Left renal cortex interstitium (tissue), 4 donors: ENCODE data around the gene PPP1R17. TPM values are rescaled to one million over a fixed set of nuclear protein-coding genes. Genes with fewer than 3 reads are reported as not detected.

Experiments
- DNase-seq, 4 donors: peaks; one replicate each; pipeline ENCODE4 v3.0.0-alpha.2; 2013; ENCODE audit warnings: low read depth in 4 of 4, low spot score in 2 of 4, missing footprints in 1 of 4
- polyA plus RNA-seq, 4 donors: library from polyadenylated mRNA; unstranded; fragments of 120-200 nt; gene quantifications; one replicate each; pipeline ENCODE4 v1.2.1, GENCODE V29; 2013; ENCODE audit not compliant: insufficient read length in 4 of 4

PPP1R17 gene
- polyA plus RNA-seq: not detected

GRCh38 chr7:31687024-31687748 is at the start of gene PPP1R17:
TSS of gene PPP1R17 (plus strand) at chr7:31687215. CDS start at chr7:31692442, 5,227 bp downstream.
- no peak for DNase-seq

DNA sequence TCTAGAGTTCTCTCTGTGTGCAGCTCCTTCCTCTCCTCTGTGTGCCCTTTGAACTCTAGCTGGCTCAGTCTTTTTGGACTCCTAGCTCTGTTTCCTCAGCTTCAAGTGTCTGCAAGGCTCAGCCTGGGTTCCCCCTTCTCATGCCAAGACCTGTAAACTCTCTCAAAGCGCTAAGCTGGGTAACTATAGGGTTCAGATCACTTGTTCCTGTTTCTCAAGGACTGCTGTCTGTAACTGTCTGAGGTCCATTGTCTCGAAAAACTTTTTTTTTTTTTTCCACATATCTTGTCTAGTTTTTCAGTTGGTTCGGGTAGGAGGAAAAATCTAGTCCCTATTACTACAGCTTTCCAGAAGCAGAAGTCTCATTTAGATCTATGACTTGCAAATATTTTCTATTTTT is 46.6 kb upstream of the PPP1R17 start:
- no peak for DNase-seq

DNA sequence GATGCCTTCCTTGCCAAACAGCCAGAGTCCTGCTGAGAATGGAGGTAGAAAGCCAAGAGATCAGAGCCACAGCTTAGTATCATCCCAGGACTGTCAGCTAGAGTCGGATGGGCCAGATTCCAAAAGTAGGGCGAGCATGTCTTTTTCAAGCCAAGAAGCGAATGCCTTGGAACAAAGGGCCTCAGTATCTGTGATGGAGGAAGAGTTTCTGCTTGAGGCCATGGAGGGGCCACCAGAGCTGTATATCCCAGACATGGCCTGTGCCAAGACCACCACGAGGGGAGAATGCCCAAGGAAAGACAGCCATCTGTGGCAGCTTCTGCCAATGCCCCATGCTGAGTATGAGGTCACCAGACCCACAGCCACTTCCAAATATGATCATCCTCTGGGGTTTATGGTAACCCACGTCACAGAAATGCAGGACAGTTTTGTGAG is 44.3 kb upstream of the PPP1R17 start:
- no peak for DNase-seq

- DNase-seq: no peak
These were observed 40.1 kb upstream of the PPP1R17 start for GRCh38 chr7:31646942-31647341.

DNA sequence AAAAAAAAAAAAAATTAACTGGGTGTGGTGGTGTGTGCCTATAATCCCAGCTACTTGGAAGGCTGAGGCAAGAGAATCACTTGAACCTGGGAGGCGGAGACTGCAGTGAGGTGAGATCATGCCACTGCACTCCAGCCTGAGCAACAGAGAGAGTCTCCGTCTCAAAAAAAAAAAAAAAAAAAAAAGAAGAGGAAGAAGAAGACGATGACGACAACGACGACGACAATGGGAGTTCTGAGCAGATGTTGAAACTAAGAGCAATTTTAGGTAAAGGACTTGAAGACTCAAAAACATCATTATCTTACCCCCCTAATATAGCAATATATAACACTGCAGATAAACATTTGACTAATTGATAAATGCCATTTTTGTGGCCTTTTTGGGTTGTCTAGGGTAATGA is 39.5 kb upstream of the PPP1R17 start:
- no peak for DNase-seq

GRCh38 chr7:31648288-31648687 is 38.7 kb upstream of the PPP1R17 start:
- DNase-seq: no peak

DNA sequence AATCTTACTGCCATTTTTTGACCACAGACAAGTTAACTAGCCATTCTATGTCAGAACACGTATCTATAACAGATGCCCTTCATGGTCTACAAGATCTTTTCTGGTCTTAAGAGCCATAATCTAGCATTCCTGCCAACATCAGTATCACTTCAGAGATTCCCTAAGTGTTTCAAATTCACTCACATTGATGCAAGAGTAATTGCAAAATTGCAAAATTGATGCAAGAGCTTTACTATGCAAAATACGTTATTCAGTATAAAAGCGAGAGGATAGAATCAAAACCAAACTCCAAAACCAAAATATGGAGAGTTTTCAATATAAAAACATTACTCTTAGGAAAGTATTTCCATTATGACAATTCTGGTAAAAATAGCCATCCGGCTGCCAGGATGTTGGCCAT is 38.1 kb upstream of the PPP1R17 start:
- no peak for DNase-seq

GRCh38 chr7:31651234-31652062 is 35.6 kb upstream of the PPP1R17 start:
- DNase-seq: no peak

DNA sequence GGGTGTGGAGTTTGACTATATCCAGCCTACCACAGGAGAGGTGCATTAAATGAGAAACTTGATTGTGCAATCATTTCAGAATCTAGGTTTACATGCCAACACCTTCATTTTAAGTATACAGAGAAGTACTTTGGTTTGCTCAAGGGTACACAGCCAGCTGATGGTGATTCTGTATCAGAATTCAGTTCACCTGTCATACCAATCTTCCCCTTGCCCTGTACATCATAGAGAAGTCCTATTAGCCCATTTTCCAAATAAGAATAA is 35.0 kb upstream of the PPP1R17 start:
- no peak for DNase-seq

- no peak for DNase-seq
These were observed 23.9 kb upstream of the PPP1R17 start for GRCh38 chr7:31663072-31663471.

DNA sequence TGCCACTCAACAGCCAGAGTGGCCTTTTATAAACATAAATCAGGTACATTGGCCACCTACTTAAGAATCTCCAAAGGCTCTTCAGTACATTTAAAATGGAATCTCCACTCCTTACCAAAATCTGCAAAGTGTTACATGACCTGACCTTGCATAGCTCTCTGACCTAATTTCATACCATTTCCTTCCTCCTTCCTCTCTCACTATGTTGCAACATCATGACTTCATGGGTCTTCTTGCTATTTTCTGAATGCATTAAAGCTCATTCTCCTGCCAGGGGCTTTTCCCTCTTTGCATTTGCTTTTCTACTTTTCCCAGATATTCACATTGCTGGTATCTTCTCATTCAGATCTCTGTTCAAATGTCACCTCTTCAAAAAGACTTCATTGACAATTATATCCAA is 22.1 kb upstream of the PPP1R17 start:
- no peak for DNase-seq

GRCh38 chr7:31665546-31665945 is 21.5 kb upstream of the PPP1R17 start:
- no peak for DNase-seq

GRCh38 chr7:31669461-31669860 is 17.6 kb upstream of the PPP1R17 start:
- no peak for DNase-seq

- DNase-seq: no peak
These were observed 7.3 kb upstream of the PPP1R17 start for GRCh38 chr7:31679574-31680305.

DNA sequence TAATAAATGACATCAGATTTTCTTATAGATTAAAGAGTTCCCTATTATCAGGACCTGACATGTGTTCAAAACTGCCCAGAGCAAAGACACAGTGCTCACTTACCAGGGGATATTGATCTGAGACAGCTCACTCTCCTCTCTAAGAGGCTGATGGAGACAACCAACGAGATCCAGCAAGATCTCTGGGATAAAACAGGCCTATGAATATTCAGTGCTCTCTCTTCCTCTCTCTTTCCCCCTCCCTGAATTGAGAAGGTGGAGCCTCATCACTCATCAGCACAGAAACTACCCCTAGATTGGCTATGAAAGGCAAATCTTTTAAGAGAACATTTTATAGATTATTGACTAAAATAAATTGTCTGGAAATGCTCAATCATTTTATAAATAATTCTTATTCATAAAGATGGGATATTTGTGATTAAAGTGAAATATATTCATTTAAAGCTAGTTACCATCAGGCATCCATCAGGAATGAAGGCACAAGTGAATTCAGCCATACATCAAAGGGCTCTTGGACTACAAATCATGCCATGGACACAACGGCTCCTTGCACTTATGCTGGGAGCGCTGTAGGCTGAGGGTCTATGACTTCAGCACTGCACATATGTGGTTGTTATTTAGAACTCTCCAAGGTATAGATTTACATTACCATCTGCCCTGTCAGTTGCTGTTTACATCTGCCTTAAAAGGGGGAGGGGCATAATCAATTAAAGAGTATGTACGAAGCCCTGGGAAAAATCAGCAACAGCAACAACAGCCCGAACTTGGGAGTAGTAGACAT is 3.4 kb upstream of the PPP1R17 start:
- DNase-seq: no peak

- no peak for DNase-seq
These were observed 1.4 kb downstream of the PPP1R17 start for GRCh38 chr7:31688372-31688771.

GRCh38 chr7:31688996-31689395 is 2.0 kb downstream of the PPP1R17 start:
- DNase-seq: no peak

DNA sequence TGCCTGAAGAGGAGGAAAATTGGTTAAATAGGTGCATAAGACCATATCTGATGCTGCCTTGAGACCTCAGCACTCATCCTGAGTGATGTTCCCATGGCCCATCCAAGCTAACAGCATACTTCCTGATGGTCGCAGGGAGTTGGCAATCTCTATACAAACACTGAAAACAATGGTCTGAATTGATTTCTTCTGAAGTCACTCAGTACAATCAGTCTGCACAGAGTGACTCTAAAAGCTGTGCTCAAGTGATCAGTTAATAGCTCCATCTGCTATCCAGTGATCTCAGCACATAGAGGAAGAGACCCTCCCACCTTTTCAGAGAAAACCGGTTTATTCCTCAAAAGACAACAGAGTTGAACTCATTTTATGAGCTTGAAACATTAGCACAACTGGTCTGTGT is 3.9 kb downstream of the PPP1R17 start:
- DNase-seq: no peak

- no peak for DNase-seq
These were observed 5.4 kb downstream of the PPP1R17 start for GRCh38 chr7:31692451-31692850.

GRCh38 chr7:31692871-31693270 is 5.9 kb downstream of the PPP1R17 start:
- no peak for DNase-seq
